Activated CD4-positive, alpha-beta T cell treated with anti-CD3 and anti-CD28 coated beads, Interleukin-2, amount 10 ng/mL, durations not matched to agents 7 days and 5 days (primary cell): ENCODE data around the gene RCL1. TPM values are rescaled to one million over a fixed set of nuclear protein-coding genes. Genes with fewer than 3 reads are reported as not detected.

Source experiments
- CTCF ChIA-PET: fragments of 350-600 bp; sonication (Branson Sonifier 250); formaldehyde crosslinking; loops from one replicate; lab custom pipeline; 2021; ENCODE audit warnings: antibody characterized with exemption; lab: Charles Lee
- POLR2A ChIA-PET: fragments of 350-600 bp; sonication (Branson Sonifier 250); formaldehyde crosslinking; loops from one replicate; lab custom pipeline; 2021; ENCODE audit warnings: antibody characterized with exemption; lab: Charles Lee
- DNase-seq: peaks from one replicate; pipeline ENCODE4 v3.0.0-alpha.2; 2020
- H3K27ac Mint-ChIP-seq: one replicate; pipeline ENCODE4 v1.8.0; 2021; ENCODE audit warnings: mild to moderate bottlenecking, moderate library complexity, mixed read lengths
- H3K27me3 Mint-ChIP-seq: one replicate; pipeline ENCODE4 v1.8.0; 2021; ENCODE audit warnings: mixed read lengths
- H3K36me3 Mint-ChIP-seq: one replicate; pipeline ENCODE4 v1.8.0; 2021; ENCODE audit warnings: low read depth, mixed read lengths
- H3K4me1 Mint-ChIP-seq: one replicate; pipeline ENCODE4 v1.8.0; 2021; ENCODE audit warnings: mixed read lengths
- H3K4me3 Mint-ChIP-seq: one replicate; pipeline ENCODE4 v1.8.0; 2021; ENCODE audit warnings: mild to moderate bottlenecking, moderate library complexity, mixed read lengths
- H3K9me3 Mint-ChIP-seq: one replicate; pipeline ENCODE4 v1.8.0; 2021; ENCODE audit warnings: mixed read lengths
- total RNA-seq, 2 experiments: library from RNA; stranded (reverse); gene quantifications; one replicate each; pipeline ENCODE4 v1.2.3, GENCODE V29; 2021

Gene RCL1
- total RNA-seq, 2 experiments from 2014 or later, result 13.6 to 17.3 TPM

DNA sequence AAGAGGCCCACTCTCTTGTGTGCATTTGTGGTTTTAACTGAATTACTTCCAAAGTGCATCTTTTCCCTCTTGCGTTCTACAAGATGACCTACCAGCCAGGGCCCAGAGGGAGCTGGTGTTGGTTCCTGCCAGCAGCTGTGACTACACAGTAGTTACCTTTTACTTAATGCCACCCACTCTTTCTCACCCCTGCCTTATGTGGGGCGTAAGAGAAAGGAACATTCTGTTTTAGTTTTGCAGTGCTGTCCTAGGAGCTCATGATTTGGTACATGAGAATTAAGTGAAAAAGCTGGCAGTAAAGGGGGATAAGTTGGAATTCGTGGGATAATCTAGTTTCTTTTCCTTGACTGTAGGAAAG is 45.4 kb downstream of the RCL1 start:
- no peak overlapping the region for H3K4me3 Mint-ChIP-seq
- H3K36me3 Mint-ChIP-seq, result peaks cover 50% of the 10 kb centered on the region
- no peaks in the 10 kb centered on the region for H3K9me3 Mint-ChIP-seq
- POLR2A ChIA-PET, result no interaction called here
- peaks cover 19% of the 10 kb centered on the region for H3K4me1 Mint-ChIP-seq
- CTCF ChIA-PET, result interaction anchor here (0.9 to 2.2 kb wide), 5 partner anchors 8 to 52 kb away, joined by 3 to 6 read pairs (median 5); no protein-coding TSS in a partner anchor
- no peak overlapping the region for H3K27ac Mint-ChIP-seq
- DNase-seq, result no peak
- no peaks in the 10 kb centered on the region for H3K27me3 Mint-ChIP-seq

DNA sequence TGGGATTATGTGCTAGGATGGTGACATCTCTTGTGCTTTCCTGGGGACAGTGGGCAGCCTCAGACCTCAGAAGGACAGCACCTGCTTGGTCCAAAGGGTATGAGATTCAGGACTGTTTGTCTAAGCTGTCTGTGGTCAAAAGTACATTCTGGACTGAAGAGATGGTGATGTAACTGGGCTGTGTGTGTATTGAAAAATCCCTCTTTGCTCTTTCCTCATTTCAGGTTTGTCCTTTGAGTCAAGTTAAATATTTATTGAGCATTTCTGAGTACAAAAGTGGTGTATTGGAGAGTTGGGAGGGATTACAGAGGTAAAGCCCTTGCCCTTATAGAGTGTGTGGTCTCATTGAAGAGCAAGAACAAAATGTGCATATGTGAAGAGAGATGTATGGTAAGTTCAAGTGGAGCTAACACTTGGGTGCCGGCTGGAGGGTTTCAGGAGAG is 46.7 kb downstream of the RCL1 start:
- Mint-ChIP-seq H3K36me3 (peaks cover 43% of the 10 kb centered on the region), H3K27ac (no peak overlapping the region), H3K4me3 (no peak overlapping the region), H3K27me3 (no peaks in the 10 kb centered on the region), H3K9me3 (no peaks in the 10 kb centered on the region), H3K4me1 (peaks cover 17% of the 10 kb centered on the region)
- POLR2A ChIA-PET, result no interaction called here
- no peak for DNase-seq
- CTCF ChIA-PET, result interaction anchor here (1.1 to 2.2 kb wide), 5 partner anchors 9 to 43 kb away, joined by 3 to 6 read pairs (median 4); no protein-coding TSS in a partner anchor

DNA sequence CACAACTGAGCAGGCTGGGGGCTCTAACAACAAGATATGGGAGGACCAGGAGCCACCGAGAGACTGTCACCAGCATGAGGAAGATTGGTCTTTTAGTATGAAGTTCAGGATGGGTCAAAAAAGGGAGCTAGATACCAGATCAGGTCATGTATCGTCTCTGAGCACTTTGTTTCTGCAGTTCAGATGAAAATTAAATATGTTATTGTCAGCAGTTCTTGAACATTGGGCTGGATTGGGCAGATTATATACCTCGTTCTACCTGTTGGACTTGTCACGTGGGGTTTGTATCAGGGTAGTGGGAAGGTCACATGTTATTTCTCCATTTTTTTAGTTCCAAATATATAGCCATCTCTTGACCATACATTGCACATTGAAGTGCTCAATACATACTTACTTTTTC is 47.3 kb downstream of the RCL1 start:
- no peak overlapping the region for H3K27ac Mint-ChIP-seq
- H3K27me3 Mint-ChIP-seq, result no peaks in the 10 kb centered on the region
- no peaks in the 10 kb centered on the region for H3K9me3 Mint-ChIP-seq
- ChIA-PET POLR2A (no interaction called here), CTCF (interaction anchor here (1.1 to 2.2 kb wide), 5 partner anchors 9 to 43 kb away, joined by 3 to 6 read pairs (median 4); no protein-coding TSS in a partner anchor)
- peaks cover 16% of the 10 kb centered on the region for H3K4me1 Mint-ChIP-seq
- no peak for DNase-seq
- H3K36me3 Mint-ChIP-seq, result peaks cover 43% of the 10 kb centered on the region
- H3K4me3 Mint-ChIP-seq, result no peak overlapping the region

DNA sequence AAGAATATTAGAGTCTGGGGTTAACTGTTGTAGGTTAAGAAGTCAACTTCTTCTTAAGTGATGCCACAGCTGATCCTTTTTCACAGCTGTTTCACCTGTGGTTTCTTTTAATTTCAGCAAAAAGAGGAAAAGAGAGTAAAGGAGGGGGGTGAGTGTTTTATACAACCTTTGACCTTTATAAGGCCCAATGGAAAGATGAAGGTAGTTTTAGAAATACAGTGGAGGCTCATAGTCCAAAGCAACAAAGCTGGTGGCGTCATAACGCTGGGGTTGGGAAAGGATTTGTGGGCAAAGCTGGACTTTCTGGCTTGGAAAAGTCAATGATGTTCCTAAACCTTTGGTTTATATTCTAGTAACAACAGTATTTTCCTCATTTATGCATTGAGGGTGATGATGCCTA is 49.5 kb downstream of the RCL1 start:
- peaks cover 39% of the 10 kb centered on the region for H3K36me3 Mint-ChIP-seq
- H3K27me3 Mint-ChIP-seq, result no peaks in the 10 kb centered on the region
- ChIA-PET POLR2A (no interaction called here), CTCF (interaction anchor here (0.7 to 1.9 kb wide), 4 partner anchors 9 to 772 kb away, joined by 3 to 5 read pairs (median 3); no protein-coding TSS in a partner anchor)
- no peaks in the 10 kb centered on the region for H3K9me3 Mint-ChIP-seq
- peaks cover 12% of the 10 kb centered on the region for H3K4me1 Mint-ChIP-seq
- H3K27ac Mint-ChIP-seq, result no peak overlapping the region
- no peak overlapping the region for H3K4me3 Mint-ChIP-seq
- no peak for DNase-seq

DNA sequence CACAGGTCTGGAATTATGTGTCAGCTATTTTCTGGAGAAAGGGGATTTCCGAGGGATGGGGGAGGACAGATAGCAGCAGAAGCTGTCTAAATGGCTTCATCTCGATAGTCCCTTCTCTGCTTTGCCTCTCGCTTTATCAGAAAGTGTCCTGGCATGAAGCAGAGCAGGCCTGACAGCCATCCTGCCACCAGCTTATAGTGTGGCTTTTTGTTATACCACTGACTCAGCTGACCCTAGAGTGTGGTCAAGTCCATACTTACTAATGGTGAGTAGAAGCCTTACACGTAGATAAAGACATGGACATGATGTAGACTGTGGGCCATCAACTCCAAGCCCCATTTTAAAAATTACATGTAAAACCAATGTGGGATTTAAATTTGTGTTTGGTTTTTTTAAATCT is 50.0 kb downstream of the RCL1 start:
- CTCF ChIA-PET, result interaction anchor here (0.7 to 1.9 kb wide), 4 partner anchors 8 to 771 kb away, joined by 3 to 5 read pairs (median 3); no protein-coding TSS in a partner anchor
- Mint-ChIP-seq H3K4me1 (peaks cover 12% of the 10 kb centered on the region), H3K27ac (no peak overlapping the region), H3K27me3 (no peaks in the 10 kb centered on the region), H3K36me3 (peaks cover 39% of the 10 kb centered on the region), H3K9me3 (no peaks in the 10 kb centered on the region), H3K4me3 (no peak overlapping the region)
- no peak for DNase-seq
- POLR2A ChIA-PET, result no interaction called here

DNA sequence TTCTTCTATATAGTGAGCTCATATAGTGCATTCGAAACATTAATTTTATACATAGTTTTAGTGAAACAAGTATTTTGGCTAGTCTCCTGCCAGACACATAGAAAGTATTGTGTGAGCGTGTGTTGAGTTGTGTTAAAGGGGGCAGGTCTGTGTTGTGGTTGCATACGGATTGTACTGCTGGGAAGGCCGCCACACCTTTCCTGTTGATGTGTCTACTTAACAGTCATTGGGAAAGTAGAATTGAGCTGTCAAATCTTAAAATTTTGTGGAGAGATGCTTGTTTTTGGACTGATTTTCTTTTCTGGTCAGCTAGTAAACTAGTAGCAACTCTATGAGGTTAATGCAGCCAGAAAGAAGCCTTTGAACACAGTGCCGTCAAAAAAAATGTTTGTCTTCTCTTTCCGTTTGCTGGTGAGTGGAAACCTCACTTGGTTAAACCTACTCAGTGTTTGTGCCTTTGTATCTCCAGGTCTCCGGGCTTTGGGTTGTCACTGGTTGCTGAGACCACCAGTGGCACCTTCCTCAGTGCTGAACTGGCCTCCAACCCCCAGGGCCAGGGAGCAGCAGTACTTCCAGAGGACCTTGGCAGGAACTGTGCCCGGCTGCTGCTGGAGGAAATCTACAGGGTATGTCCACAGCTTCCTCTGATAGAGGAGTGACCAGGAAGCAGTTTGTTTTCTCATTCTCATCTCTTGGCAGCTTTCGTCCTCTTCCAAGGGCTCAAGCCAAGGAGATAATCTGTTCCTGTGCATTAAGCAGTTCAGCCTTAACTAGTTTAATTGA is 51.5 kb downstream of the RCL1 start:
- Mint-ChIP-seq H3K9me3 (no peaks in the 10 kb centered on the region), H3K4me3 (no peak overlapping the region), H3K36me3 (peaks cover 32% of the 10 kb centered on the region), H3K4me1 (peaks cover 12% of the 10 kb centered on the region), H3K27me3 (no peaks in the 10 kb centered on the region), H3K27ac (peak overlapping the region; percentile 7)
- ChIA-PET POLR2A (no interaction called here), CTCF (interaction anchor here (0.8 to 1.6 kb wide), 4 partner anchors 9 to 47 kb away, joined by 3 to 4 read pairs (median 3); no protein-coding TSS in a partner anchor)
- no peak for DNase-seq

DNA sequence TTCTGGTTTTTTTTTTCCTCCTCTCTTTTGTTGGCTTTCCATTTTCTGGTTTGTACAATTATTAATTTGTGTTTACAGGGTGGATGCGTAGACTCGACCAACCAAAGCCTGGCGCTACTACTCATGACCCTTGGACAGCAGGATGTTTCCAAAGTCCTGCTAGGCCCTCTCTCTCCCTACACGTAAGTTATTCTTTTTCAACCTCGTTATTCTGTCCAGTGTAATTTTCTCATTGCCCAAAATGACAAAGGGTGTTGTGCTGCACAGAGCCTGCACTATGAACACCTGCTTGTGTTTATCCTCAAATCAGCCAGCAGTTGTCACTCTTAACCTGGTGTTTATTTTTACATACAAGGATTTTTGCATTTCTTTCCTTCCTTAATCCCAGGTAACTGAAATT is 56.6 kb downstream of the RCL1 start:
- no peak overlapping the region for H3K27ac Mint-ChIP-seq
- POLR2A ChIA-PET, result no interaction called here
- CTCF ChIA-PET, result interaction anchor here (0.8 kb wide), 1 partner anchor 11 kb away, joined by 3 read pairs; no protein-coding TSS in a partner anchor
- no peak overlapping the region for H3K4me3 Mint-ChIP-seq
- peaks cover 12% of the 10 kb centered on the region for H3K4me1 Mint-ChIP-seq
- peaks cover 23% of the 10 kb centered on the region for H3K36me3 Mint-ChIP-seq
- DNase-seq, result no peak
- H3K27me3 Mint-ChIP-seq, result no peaks in the 10 kb centered on the region
- H3K9me3 Mint-ChIP-seq, result no peaks in the 10 kb centered on the region

DNA sequence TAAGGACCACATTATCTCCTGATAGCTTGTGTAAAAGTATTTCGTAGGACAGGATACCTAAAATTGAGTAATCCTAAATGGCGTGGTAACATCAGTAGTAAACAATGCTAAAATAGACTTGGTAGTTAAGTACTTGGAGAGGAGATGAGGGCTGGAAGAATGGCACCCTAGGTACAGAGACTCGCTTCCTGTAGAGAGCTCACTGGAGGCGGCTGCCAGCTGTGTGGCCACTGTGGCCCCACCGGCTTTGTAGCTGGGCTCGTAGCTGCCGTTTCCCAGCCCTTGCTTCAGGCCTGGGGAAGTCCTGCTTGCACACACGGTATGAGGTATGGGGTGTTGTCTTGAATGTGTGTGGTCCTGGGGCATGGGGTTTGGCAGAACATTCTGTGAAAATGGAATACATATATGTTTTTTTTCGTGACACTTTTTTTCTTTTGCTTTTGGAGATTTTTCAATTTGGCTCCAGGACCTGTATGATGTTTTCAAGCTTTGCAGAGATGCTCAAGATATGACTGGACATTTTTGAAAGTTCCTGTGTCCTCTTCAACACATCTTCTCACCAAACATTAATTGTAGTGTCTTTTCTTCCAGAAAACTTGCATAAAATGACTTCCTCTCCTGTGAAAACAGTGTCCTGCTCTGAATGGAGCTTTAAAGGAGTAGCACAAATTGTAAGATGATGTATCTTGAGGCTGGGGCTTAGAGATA is 58.0 kb downstream of the RCL1 start:
- peaks cover 14% of the 10 kb centered on the region for H3K36me3 Mint-ChIP-seq
- no peak overlapping the region for H3K27ac Mint-ChIP-seq
- no peak for DNase-seq
- CTCF ChIA-PET, result interaction anchor here (0.6 to 1.8 kb wide), 9 partner anchors 9 to 142 kb away, joined by 3 to 6 read pairs (median 3); no protein-coding TSS in a partner anchor
- no peaks in the 10 kb centered on the region for H3K27me3 Mint-ChIP-seq
- no peak overlapping the region for H3K4me3 Mint-ChIP-seq
- POLR2A ChIA-PET, result no interaction called here
- H3K4me1 Mint-ChIP-seq, result peaks cover 10% of the 10 kb centered on the region
- no peaks in the 10 kb centered on the region for H3K9me3 Mint-ChIP-seq

DNA sequence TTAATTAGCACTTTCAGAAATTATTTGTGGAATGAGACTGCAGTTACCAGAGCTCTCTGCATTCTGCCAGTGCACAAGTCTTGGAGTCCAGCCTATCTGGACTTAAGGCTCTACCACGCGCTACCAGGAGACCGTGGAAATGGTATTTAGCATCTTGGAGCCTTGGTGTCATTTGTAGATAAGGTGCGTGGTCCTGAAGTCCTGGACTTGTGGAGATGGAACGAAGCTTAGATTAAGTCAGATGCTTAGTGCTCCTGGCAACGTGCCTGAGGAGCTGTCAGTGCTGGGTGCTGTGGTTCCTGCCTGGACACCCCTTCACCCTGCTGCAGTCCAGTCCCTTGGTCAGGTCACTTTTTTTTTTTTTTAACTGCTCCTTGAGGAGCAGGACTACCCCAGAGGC is 59.7 kb downstream of the RCL1 start:
- CTCF ChIA-PET, result interaction anchor here (0.6 to 1.7 kb wide), 2 partner anchors 13 to 738 kb away, joined by 4 to 6 read pairs; no protein-coding TSS in a partner anchor

DNA sequence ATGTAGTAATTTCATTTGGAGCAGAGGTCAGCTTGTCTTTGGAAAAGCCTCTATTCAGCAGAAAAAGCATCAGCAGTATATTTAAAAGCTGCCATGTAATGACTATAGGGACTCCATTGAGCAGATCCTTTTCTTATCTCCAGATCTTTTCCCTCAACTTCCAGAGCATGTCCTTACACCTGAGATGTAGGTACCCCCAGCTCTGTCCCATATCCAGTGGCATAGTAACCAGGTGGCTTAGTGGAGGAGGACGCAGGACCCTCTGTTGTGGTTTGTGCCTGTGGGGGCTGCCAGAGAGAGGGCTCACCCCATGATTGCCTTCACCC is 61.5 kb downstream of the RCL1 start:
- peaks cover 15% of the 10 kb centered on the region for H3K4me1 Mint-ChIP-seq
- H3K27me3 Mint-ChIP-seq, result no peaks in the 10 kb centered on the region
- no peak overlapping the region for H3K4me3 Mint-ChIP-seq
- no peaks in the 10 kb centered on the region for H3K9me3 Mint-ChIP-seq
- CTCF ChIA-PET, result interaction anchor here (1.0 to 1.5 kb wide), 3 partner anchors 11 to 13 kb away, joined by 3 to 8 read pairs (median 3); no protein-coding TSS in a partner anchor
- POLR2A ChIA-PET, result no interaction called here
- no peak overlapping the region for H3K27ac Mint-ChIP-seq
- DNase-seq, result no peak
- peaks cover 32% of the 10 kb centered on the region for H3K36me3 Mint-ChIP-seq

More for the DNA sequence above, 59.7 kb downstream of the RCL1 start:
- no peak for DNase-seq
- peaks cover 15% of the 10 kb centered on the region for H3K4me1 Mint-ChIP-seq
- H3K4me3 Mint-ChIP-seq, result no peak overlapping the region
- H3K27ac Mint-ChIP-seq, result no peak overlapping the region
- POLR2A ChIA-PET, result no interaction called here
- peaks cover 21% of the 10 kb centered on the region for H3K36me3 Mint-ChIP-seq
- no peaks in the 10 kb centered on the region for H3K9me3 Mint-ChIP-seq
- no peaks in the 10 kb centered on the region for H3K27me3 Mint-ChIP-seq

DNA sequence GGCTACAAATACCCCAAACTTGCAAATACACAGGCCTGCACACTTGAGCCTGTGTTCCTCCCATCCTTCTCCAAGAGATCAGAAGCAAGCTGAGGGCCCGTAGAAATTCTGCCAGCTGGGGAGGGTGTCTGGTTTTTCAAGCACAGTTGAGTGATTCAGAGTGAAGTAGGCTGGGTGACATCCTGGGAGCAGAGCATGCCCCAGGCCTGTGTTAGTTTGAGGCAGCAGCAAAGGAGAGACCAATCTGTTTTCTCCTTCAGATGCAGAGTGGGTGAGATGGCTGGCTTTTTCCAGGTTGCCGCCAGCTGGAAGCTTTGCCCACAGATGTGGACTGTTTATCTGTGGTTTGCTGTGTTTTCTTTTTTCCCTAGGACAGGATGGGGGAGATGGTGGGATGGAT is 63.1 kb downstream of the RCL1 start:
- Mint-ChIP-seq H3K9me3 (no peaks in the 10 kb centered on the region), H3K4me1 (peaks cover 11% of the 10 kb centered on the region), H3K36me3 (peaks cover 39% of the 10 kb centered on the region), H3K27me3 (no peaks in the 10 kb centered on the region), H3K27ac (peak overlapping the region; percentile 57), H3K4me3 (no peak overlapping the region)
- CTCF ChIA-PET, result no interaction called here
- DNase-seq, result no peak
- POLR2A ChIA-PET, result no interaction called here

DNA sequence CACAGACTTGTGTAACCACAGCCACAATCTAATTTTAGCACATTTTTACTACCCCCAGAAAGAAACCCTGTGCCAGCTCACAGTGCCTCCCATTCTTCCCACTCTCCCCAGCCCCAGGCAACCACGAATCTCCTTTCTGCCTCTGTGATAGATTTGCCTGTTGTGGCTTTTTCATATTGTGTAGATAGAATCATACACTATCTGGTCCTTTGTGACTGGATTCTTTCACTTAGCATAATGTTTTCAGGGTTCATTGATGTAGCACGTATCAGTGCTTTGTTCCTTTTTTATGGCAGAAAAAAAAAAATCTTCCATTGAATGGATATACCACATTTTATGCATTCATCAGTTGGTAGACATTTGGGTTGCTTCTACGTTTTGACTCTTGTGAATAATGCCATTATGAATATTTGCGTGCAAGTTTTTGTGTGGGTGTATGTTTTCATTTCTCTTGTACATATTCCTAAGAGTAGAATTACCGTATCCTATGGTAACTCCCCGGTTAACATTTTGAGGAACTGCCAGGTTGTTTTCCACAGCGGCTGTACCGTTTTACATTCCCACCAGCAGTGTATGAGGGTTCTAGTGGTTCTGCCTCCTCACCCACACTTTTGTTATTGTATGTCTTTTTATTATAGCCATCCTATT is 64.5 kb downstream of the RCL1 start:
- Mint-ChIP-seq H3K9me3 (no peaks in the 10 kb centered on the region), H3K4me3 (no peak overlapping the region), H3K27me3 (no peaks in the 10 kb centered on the region), H3K36me3 (peaks cover 37% of the 10 kb centered on the region), H3K27ac (no peak overlapping the region), H3K4me1 (peaks cover 8% of the 10 kb centered on the region)
- ChIA-PET POLR2A (no interaction called here), CTCF (interaction anchor here (0.6 to 1.1 kb wide), 4 partner anchors 8 to 128 kb away, joined by 3 read pairs; partner anchors contain the start of gene JAK2)
- DNase-seq, result no peak
